ENCODE results near the gene DNAJB14. TPM values are rescaled to one million over a fixed set of nuclear protein-coding genes. Genes with fewer than 3 reads are reported as not detected.

DNAJB14 gene
- polyA plus RNA-seq, 1 experiment, result 30.1 TPM

DNA sequence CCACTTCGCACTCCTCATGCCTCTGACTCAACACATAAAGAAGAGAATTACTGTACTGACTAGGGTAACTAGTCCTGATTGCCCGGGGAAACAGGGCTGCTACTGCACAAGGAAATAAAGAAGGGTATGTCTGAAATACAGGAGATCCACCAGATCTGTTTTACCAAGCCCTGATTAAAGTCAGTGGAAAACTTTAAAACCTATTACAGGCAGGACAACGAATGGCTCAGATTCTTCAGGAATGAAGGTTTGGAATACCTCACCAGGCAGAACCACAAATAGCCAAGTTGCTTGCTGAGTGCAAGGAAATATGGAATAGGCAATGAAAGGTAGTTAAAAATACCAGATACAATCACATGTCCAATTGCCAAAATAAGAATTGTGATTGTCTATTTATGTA, 69.5 kb downstream of the DNAJB14 start:
- peaks cover 6% of the 10 kb centered on the region for H3K36me3 ChIP-seq (ENCODE audit: control insufficient read depth, insufficient read depth, low read length)
- TF ChIP-seq, protein P1, sequence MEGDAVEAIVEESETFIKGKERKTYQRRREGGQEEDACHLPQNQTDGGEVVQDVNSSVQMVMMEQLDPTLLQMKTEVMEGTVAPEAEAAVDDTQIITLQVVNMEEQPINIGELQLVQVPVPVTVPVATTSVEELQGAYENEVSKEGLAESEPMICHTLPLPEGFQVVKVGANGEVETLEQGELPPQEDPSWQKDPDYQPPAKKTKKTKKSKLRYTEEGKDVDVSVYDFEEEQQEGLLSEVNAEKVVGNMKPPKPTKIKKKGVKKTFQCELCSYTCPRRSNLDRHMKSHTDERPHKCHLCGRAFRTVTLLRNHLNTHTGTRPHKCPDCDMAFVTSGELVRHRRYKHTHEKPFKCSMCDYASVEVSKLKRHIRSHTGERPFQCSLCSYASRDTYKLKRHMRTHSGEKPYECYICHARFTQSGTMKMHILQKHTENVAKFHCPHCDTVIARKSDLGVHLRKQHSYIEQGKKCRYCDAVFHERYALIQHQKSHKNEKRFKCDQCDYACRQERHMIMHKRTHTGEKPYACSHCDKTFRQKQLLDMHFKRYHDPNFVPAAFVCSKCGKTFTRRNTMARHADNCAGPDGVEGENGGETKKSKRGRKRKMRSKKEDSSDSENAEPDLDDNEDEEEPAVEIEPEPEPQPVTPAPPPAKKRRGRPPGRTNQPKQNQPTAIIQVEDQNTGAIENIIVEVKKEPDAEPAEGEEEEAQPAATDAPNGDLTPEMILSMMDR (IDR thresholded peaks at IDR 0.05; ENCODE audit: insufficient read depth, low read depth, low read length), result no peak
- CTCF ChIA-PET, result no interaction called here
- POLR2A ChIA-PET, result no interaction called here
- H3K4me3 ChIP-seq (ENCODE audit: low read depth, low read length), result no peak overlapping the region
- H3K27me3 ChIP-seq (ENCODE audit: control insufficient read depth, insufficient read depth, low read length), result no peaks in the 10 kb centered on the region
- DNase-seq (ENCODE audit: low read depth), result no peak

DNA sequence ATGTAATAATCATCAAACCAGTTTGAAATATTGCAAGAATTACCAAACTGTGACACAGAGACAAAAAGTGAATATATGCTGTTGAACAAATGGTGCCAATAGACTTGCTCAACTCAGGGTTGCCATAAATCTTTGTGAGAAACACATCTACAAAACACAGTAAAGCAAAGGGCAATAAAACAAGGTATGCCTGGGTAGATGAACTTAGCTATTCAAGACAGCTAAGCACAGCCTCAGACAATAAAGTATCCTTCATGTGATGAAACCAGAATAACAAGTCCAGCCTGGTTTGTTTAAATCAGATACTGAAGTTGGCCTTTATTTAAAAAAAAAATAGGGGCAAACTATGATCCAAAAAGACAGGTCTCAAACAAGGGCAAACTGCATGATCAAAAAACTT, 71.3 kb downstream of the DNAJB14 start:
- POLR2A ChIA-PET, result no interaction called here
- Histone ChIP-seq H3K4me3 (ENCODE audit: low read depth, low read length) (no peak overlapping the region), H3K36me3 (ENCODE audit: control insufficient read depth, insufficient read depth, low read length) (no peaks in the 10 kb centered on the region), H3K27me3 (ENCODE audit: control insufficient read depth, insufficient read depth, low read length) (peaks cover 1% of the 10 kb centered on the region; the same call in 1 of the 2 replicates)
- CTCF ChIA-PET, result interaction anchor here (0.7 to 1.4 kb wide), 2 partner anchors 24 to 97 kb away, joined by 3 to 5 read pairs; no protein-coding TSS in a partner anchor
- no peak for DNase-seq (ENCODE audit: low read depth)
- TF ChIP-seq, protein P1 (IDR thresholded peaks at IDR 0.05; ENCODE audit: insufficient read depth, low read depth, low read length), result no peak

DNA sequence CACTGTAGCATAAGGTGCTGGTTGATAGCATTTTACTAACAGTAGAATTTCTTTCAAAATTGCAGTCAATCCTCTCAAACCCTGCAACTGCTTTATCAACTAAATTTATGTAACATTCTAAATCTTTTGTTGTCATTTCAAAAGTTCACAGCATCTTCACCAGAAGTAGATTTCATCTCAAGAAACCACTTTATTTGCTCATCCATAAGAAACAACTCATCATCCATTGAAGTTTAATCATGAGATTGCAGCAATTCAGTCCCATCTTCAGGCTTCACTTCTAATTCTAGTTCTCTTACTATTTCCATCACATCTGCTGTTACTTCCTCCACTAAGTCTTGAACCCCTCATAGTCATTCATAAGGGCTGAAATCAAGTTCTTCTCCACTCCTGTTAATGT, 73.8 kb downstream of the DNAJB14 start:
- POLR2A ChIA-PET, result no interaction called here
- Histone ChIP-seq H3K36me3 (ENCODE audit: control insufficient read depth, insufficient read depth, low read length) (no peaks in the 10 kb centered on the region), H3K27me3 (ENCODE audit: control insufficient read depth, insufficient read depth, low read length) (peaks cover 1% of the 10 kb centered on the region; the same call in 1 of the 2 replicates), H3K4me3 (ENCODE audit: low read depth, low read length) (no peak overlapping the region)
- TF ChIP-seq, protein P1 (IDR thresholded peaks at IDR 0.05; ENCODE audit: insufficient read depth, low read depth, low read length), result no peak
- CTCF ChIA-PET, result no interaction called here
- DNase-seq (ENCODE audit: low read depth), result no peak

DNA sequence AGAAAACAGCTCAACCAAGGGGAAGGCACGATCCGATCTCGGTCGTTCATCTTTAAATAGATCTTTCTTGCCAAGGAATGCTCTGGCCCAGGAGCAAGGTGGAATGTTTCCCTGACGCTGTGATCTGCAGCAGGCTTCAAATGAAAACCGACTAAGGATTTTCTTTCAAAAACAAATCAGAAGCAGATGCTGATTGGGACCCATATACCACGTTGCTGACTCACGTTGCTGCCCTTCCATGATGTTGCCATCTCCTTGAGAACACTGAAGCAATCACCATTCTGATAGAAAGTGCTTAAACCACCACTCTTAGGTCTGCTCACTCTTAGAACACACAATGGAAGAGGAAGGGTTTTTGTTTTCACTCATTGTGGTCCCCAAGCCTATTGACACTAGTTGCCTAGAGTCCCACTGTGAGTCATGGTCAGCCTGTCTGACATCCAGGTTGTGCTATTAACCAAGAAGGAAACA, 78.3 kb downstream of the DNAJB14 start:
- no peak overlapping the region for H3K4me3 ChIP-seq (ENCODE audit: low read depth, low read length)
- TF ChIP-seq, protein P1 (IDR thresholded peaks at IDR 0.05; ENCODE audit: insufficient read depth, low read depth, low read length), result no peak
- peak; percentile 72 for DNase-seq (ENCODE audit: low read depth)
- H3K27me3 ChIP-seq (ENCODE audit: control insufficient read depth, insufficient read depth, low read length), result peaks cover 3% of the 10 kb centered on the region; the same call in 1 of the 2 replicates
- CTCF ChIA-PET, result interaction anchor here (0.6 to 0.7 kb wide), 2 partner anchors 156 to 705 kb away, joined by 3 read pairs; no protein-coding TSS in a partner anchor
- H3K36me3 ChIP-seq (ENCODE audit: control insufficient read depth, insufficient read depth, low read length), result no peaks in the 10 kb centered on the region
- POLR2A ChIA-PET, result no interaction called here

DNA sequence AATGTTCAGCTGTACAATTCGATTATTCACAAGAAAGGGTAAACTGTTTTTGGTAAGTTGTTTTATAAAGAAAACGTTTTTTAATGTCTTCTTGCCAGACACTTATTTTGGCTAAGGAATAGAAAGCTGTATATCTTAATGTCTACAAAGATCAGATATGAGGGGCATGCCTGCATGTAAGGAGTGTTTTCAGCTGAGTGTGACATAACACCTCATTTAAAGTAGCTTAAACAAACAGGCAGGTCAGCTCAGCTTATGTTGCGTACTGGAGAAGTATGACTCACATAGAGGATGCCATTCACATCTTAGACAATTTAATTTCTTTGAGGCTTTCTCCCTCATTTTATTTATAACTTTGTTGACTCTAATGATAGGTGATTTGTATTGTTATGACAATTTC, 82.6 kb downstream of the DNAJB14 start:
- Histone ChIP-seq H3K4me3 (ENCODE audit: low read depth, low read length) (no peak overlapping the region), H3K36me3 (ENCODE audit: control insufficient read depth, insufficient read depth, low read length) (no peaks in the 10 kb centered on the region), H3K27me3 (ENCODE audit: control insufficient read depth, insufficient read depth, low read length) (peaks cover 4% of the 10 kb centered on the region)
- POLR2A ChIA-PET, result no interaction called here
- CTCF ChIA-PET, result no interaction called here
- TF ChIP-seq, protein P1 (IDR thresholded peaks at IDR 0.05; ENCODE audit: insufficient read depth, low read depth, low read length), result no peak
- DNase-seq (ENCODE audit: low read depth), result no peak

Measured in BJ (cell line).